ENCODE results near the gene MIEF1. TPM values are rescaled to one million over a fixed set of nuclear protein-coding genes. Genes with fewer than 3 reads are reported as not detected.
A peak's percentile ranks its signal among the peaks of the same experiment; 100 is the strongest.

The MIEF1 gene
- polyA plus RNA-seq, 1 experiment: 21.0 TPM

GRCh38 chr22:39537975-39538374 is 35.9 kb downstream of the MIEF1 start:
- Histone ChIP-seq H3K27me3 (ENCODE audit: control insufficient read depth, insufficient read depth, low read length) (peaks cover 2% of the 10 kb centered on the region), H3K36me3 (ENCODE audit: control insufficient read depth, insufficient read depth, low read length) (no peaks in the 10 kb centered on the region), H3K4me3 (ENCODE audit: low read depth, low read length) (no peak overlapping the region)
- no peak for TF ChIP-seq CTCF (IDR thresholded peaks at IDR 0.05; ENCODE audit: insufficient read depth, low read depth, low read length)
- no peak for DNase-seq (ENCODE audit: low read depth)
- CTCF ChIA-PET: interaction anchor here (1.0 to 24.6 kb wide), 2 partner anchors 9 to 493 kb away, joined by 5 to 476 read pairs; no protein-coding TSS in a partner anchor
- POLR2A ChIA-PET: no interaction called here

- peak; percentile 60 for TF ChIP-seq CTCF (IDR thresholded peaks at IDR 0.05; ENCODE audit: insufficient read depth, low read depth, low read length)
- H3K36me3 ChIP-seq (ENCODE audit: control insufficient read depth, insufficient read depth, low read length): no peaks in the 10 kb centered on the region
- CTCF ChIA-PET: interaction anchor here (0.6 to 24.6 kb wide), 7 partner anchors 8 to 633 kb away, joined by 3 to 476 read pairs (median 3); no protein-coding TSS in a partner anchor
- POLR2A ChIA-PET: no interaction called here
- H3K27me3 ChIP-seq (ENCODE audit: control insufficient read depth, insufficient read depth, low read length): peaks cover 3% of the 10 kb centered on the region; the same call in 1 of the 2 replicates
- H3K4me3 ChIP-seq (ENCODE audit: low read depth, low read length): no peak overlapping the region
- no peak for DNase-seq (ENCODE audit: low read depth)
Measured at GRCh38 chr22:39543095-39543494, 41.0 kb downstream of the MIEF1 start.

GRCh38 chr22:39545386-39546365 is 43.6 kb downstream of the MIEF1 start:
- Histone ChIP-seq H3K4me3 (ENCODE audit: low read depth, low read length) (no peak overlapping the region), H3K27me3 (ENCODE audit: control insufficient read depth, insufficient read depth, low read length) (peaks cover 1% of the 10 kb centered on the region; the same call in 1 of the 2 replicates), H3K36me3 (ENCODE audit: control insufficient read depth, insufficient read depth, low read length) (no peaks in the 10 kb centered on the region)
- POLR2A ChIA-PET: no interaction called here
- no peak for TF ChIP-seq CTCF (IDR thresholded peaks at IDR 0.05; ENCODE audit: insufficient read depth, low read depth, low read length)
- CTCF ChIA-PET: interaction anchor here (5.4 to 24.6 kb wide), 2 partner anchors 11 to 485 kb away, joined by 36 to 476 read pairs; no protein-coding TSS in a partner anchor
- DNase-seq (ENCODE audit: low read depth): no peak

- TF ChIP-seq CTCF (IDR thresholded peaks at IDR 0.05; ENCODE audit: insufficient read depth, low read depth, low read length): no peak
- POLR2A ChIA-PET: no interaction called here
- no peak for DNase-seq (ENCODE audit: low read depth)
- H3K27me3 ChIP-seq (ENCODE audit: control insufficient read depth, insufficient read depth, low read length): peaks cover 4% of the 10 kb centered on the region
- H3K4me3 ChIP-seq (ENCODE audit: low read depth, low read length): no peak overlapping the region
- CTCF ChIA-PET: interaction anchor here (0.6 to 24.6 kb wide), 4 partner anchors 12 to 484 kb away, joined by 3 to 476 read pairs (median 20); no protein-coding TSS in a partner anchor
- H3K36me3 ChIP-seq (ENCODE audit: control insufficient read depth, insufficient read depth, low read length): no peaks in the 10 kb centered on the region
Measured at GRCh38 chr22:39546889-39547586, 44.9 kb downstream of the MIEF1 start.

- CTCF ChIA-PET: interaction anchor here (0.6 to 24.6 kb wide), 4 partner anchors 13 to 484 kb away, joined by 3 to 476 read pairs (median 20); no protein-coding TSS in a partner anchor
- no peak for TF ChIP-seq CTCF (IDR thresholded peaks at IDR 0.05; ENCODE audit: insufficient read depth, low read depth, low read length)
- Histone ChIP-seq H3K4me3 (ENCODE audit: low read depth, low read length) (no peak overlapping the region), H3K36me3 (ENCODE audit: control insufficient read depth, insufficient read depth, low read length) (no peaks in the 10 kb centered on the region), H3K27me3 (ENCODE audit: control insufficient read depth, insufficient read depth, low read length) (peaks cover 5% of the 10 kb centered on the region)
- no peak for DNase-seq (ENCODE audit: low read depth)
- POLR2A ChIA-PET: no interaction called here
Measured at GRCh38 chr22:39547587-39547947, 45.5 kb downstream of the MIEF1 start.
